ENCODE measurements around the gene PPP2R1A.
"Not testable (repeated sequence)": the region's sequence is repeated elsewhere in the genome, so short reads cannot be mapped to it uniquely, and the experiment has no call there.

Gene PPP2R1A

GRCh38 chr19:52200755-52201391, 11.0 kb downstream of the PPP2R1A start:
- not testable (repeated sequence) for DNase-seq (ENCODE audit: low spot score)

DNA sequence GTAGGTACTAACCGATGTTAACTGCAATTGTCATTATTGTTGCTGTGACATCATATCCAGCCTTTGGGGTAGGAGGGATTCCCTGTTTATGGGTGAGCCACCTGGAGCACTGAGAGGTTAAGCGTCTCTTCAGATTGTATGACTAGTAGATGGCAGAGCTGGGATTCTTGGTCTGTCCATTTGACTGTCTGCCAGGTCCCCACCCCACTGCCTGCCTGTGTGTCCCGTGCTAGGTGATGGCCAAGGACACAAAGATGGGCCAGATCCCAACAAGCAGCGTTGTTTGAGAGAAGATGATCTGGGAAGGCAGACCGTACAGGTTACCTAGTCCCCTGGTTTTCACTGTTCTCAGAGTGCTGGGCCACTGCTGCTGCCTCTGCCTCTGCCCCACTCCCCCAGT, 16.6 kb downstream of the PPP2R1A start:
- DNase-seq (ENCODE audit: low spot score): no peak

DNA sequence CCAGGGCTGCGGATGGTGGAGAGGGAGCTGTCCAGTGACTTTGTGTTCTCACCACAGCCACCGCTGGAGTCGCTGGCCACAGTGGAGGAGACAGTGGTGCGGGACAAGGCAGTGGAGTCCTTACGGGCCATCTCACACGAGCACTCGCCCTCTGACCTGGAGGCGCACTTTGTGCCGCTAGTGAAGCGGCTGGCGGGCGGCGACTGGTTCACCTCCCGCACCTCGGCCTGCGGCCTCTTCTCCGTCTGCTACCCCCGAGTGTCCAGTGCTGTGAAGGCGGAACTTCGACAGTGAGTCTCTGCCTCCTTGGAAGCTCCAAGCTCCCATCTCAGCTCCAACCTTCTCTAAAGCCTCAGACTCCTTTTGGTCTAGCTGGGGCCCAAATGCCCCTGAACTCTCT, 21.4 kb downstream of the PPP2R1A start:
- no peak for DNase-seq (ENCODE audit: low spot score)

DNA sequence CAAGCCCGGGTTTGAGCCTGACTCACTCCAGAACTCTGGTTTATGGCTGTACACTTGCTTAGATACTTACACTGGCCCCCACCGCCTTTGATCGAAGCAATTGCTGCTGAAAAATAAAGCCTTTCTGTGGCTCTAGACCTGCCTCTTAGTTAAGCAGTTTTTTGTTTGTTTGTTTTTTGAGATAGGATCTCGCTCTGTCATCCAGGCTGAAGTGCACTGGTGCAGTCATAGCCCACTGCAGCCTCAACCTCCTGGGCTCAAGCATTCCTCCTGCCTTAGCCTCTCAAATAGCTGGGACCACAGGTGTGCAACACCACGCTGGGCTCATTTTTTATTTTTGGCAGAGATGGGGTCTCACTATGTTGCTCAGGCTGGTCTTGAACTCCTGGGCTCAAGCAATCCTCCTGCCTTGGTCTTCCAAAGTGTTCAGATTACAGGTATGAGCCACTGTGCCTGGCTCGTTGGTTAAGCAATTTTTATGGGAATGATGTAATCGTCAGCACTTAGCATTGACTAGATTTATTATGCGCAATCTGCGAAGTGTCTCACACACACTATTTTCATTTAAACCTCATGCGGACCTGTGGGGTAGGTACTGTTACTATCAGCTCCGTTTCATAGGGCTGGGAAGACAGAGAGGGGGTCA, 22.2 kb downstream of the PPP2R1A start:
- DNase-seq (ENCODE audit: low spot score): no peak

- no peak for DNase-seq (ENCODE audit: low spot score)
Observed at GRCh38 chr19:52212572-52213255, 22.9 kb downstream of the PPP2R1A start.

GRCh38 chr19:52214241-52214640, 24.4 kb downstream of the PPP2R1A start:
- no peak for DNase-seq (ENCODE audit: low spot score)

GRCh38 chr19:52216401-52216800, 26.5 kb downstream of the PPP2R1A start:
- no peak for DNase-seq (ENCODE audit: low spot score)

DNA sequence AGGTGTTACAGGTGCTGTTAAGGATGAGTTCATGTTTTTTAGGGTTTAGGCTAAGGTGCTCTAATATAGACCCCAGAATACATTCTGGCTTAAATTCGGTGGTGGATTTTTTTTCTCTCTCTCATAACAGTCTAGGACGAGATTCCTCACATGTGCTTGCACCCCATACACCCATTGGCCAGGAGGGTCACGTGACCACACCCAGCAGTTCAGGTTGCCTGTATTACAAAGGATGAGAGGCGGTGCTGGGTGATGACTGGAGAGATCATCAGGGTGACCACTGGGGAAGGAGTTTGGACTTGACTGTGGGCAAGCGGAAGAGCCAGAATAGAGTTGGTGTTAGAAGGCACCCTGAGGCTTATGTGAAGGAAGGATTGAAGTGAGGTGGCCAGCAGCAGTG, 27.7 kb downstream of the PPP2R1A start:
- no peak for DNase-seq (ENCODE audit: low spot score)

DNA sequence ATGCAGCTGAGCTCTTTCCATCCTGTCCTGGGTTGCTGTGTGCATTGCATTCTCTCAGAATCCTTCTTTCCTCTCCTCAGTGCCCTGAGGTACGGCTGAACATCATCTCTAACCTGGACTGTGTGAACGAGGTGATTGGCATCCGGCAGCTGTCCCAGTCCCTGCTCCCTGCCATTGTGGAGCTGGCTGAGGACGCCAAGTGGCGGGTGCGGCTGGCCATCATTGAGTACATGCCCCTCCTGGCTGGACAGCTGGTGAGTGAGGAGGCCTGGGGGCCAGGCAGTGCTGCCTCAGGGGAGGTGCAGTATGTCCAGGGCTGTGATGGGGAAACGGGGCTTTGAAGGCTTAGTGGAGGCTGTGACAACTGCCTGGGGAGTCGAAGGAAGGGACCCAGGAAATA, 29.8 kb downstream of the PPP2R1A start:
- no peak for DNase-seq (ENCODE audit: low spot score)

DNA sequence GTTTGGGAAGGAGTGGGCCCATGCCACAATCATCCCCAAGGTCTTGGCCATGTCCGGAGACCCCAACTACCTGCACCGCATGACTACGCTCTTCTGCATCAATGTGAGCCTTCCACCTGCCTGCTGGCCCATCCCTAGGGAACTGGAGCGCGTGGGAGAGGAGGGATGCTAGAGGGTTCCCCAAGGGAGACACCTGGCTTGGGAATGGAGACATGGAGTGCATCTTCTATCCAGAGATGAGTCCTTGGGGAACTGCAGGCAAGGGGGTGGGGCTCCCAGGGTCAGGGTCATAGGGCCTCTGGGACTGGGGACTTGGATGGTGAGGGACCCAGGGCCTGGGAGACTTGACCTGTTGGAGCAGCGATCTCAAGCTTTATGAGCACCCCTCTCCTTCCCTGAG, 31.2 kb downstream of the PPP2R1A start:
- DNase-seq (ENCODE audit: low spot score): no peak

- no peak for DNase-seq (ENCODE audit: low spot score)
Observed at GRCh38 chr19:52221831-52222375, 32.1 kb downstream of the PPP2R1A start.

- DNase-seq (ENCODE audit: low spot score): no peak
Observed at GRCh38 chr19:52224211-52224610, 34.4 kb downstream of the PPP2R1A start.

DNA sequence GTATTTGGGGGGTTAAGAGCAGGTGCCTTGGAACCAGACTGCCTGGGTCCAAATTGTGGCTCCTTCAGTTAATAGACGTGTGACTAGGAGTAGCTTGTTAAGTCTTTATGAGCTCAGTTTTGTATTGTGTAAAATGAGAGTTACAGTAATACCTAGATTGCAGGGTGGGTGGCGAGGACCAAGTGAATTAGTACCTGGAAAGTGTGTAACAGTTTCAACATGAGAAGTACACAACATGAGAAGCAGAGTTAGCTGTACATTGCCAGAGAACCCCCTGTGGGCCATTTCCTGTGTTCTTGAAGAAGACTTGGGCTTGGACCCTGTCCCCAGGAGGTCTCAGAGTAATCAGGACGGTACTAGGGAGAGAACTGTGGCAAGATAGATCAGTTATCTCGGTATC, 36.8 kb downstream of the PPP2R1A start:
- DNase-seq (ENCODE audit: low spot score): no peak

- no peak for DNase-seq (ENCODE audit: low spot score)
Observed at GRCh38 chr19:52227196-52227940, 37.5 kb downstream of the PPP2R1A start.

DNA sequence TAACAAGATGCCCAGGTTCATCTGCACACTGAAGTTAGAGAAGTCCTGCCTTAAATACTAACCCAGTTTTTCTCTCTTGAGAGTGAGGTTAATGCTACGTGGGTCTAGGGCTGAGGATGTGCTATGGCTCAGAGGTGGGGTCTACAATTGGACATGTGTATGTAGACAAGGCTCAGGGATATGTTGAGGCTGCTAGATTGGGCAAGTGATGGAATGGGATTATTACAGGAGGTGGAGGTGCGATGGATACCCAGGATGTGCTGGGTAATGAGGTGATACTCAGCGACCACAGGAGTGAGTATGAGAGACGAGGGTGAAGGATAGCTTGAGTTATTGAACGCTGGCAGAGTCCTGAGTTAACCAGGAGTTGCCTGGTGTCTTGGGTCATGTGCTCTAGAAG, 38.1 kb downstream of the PPP2R1A start:
- DNase-seq (ENCODE audit: low spot score): no peak

DNA sequence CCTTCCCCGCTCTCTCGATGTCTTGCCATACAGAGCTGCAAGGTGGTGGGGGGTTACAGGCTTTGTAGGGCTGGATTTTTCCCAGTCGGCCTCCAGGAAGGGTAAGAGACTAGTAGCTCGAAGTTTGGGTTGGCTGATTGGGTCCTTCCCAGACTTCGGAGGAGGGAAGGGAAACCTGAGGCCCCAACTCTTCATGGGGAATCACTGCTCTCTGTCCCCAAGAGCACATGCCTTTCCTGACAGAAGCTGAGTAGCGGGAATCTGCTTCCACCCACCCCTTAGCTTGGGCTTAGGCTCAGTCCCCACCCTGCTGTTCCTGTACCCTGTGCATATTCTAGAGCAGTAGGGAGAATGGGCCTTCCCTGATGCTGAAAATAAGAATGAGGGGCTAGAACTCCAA, 39.7 kb downstream of the PPP2R1A start:
- no peak for DNase-seq (ENCODE audit: low spot score)

DNA sequence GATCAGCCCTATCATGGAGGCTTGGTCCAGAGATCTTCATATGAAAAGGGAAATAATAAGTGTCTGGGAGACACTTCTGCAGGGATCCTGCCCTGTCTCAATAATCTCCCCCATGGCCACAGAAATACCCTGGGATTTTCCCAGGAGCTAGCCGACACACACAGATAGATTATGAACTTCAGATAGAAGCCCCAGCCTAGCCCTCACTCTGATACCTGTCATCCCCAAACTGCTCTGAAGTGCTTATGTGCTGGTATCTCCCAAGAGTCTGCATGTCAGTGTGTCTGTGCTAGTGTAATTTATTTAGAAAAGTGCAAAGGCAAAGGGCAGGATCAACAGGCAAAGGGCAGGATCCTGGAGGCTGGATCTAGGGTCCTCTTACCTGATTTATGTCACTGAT, 40.8 kb downstream of the PPP2R1A start:
- no peak for DNase-seq (ENCODE audit: low spot score)

DNA sequence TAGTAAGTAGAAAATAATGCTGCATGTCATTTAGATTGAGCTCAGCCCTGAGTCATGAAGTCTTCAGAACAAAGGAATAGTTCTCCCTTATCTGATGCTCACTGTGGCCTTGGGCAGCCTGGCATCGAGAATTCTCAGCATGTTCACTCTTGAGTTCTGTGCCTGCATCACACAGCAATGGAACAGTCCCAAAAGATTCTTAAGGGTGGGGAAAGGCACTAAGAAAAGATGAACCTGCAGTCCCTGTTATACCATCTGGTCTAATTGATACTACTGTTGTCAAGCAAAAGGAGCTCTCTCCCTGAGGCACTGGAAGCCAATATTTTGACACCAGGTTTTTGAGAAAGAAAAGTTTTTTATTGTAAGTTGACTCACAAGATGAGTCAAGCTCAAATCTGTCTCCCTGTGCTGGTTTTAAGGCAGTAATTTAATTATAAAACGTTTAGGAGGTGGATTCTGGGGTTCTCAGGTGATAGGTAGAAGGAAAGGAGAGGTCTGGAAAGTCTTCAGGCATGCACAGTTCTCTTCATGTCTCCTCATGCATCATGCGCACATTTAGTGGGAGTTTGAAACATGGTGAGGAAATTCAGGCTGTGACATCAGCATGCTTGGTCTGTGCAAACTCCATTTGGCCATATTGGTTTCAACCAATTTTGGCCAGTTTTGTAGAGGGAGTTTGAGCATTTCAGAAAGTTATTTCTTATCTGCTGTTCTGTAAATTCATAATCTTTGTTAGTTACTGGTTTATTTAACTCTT, 41.5 kb downstream of the PPP2R1A start:
- no peak for DNase-seq (ENCODE audit: low spot score)

DNA sequence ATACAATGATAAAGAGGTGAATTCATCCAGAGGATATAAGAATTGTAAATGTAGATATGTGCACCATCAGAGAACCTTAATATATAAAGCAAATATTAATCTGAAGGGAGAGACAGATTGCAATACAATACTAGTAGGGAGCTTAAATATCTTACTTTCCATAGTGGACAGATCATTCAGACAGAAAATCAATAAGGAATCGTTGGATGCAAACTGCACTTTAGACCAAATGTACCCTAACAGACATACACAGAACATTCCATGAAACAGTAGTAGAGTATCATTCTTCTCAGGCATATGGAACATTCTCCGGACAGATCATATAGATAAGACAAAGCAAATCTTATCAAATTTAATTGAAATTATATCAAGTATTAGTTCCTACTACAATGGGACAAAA, 44.6 kb downstream of the PPP2R1A start:
- DNase-seq (ENCODE audit: low spot score): no peak

- DNase-seq (ENCODE audit: low spot score): no peak
Observed at GRCh38 chr19:52237197-52237596, 47.3 kb downstream of the PPP2R1A start.

DNA sequence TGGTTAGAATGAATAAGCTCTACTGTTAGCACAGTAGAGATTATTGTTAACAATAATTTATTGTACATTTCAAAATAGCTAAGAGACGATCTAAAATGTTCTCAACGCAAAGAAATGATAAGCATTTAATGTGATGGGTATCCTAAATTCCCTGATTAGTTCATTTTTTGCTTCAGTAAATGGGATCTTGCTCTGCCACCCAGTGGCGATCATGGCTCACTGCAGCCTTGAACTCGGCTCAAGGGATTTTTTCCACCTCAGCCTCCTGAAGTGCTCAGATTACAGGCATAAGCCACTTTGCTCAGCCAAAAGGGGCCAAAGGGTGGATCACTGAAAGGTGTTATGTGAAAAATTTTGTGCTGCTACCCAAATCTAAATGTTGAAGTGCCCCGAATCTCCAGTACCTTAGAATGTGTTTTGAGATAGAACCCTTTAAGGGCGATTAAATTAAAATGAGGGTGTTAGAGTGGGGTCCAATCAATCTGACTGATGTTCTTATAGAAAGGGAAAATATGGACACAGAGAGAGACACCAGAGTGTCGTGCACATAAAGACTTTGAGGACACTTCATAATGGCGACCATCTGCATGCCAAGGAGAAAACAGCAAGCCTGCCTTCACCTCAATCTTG, 48.0 kb downstream of the PPP2R1A start:
- peak; percentile 21 for DNase-seq (ENCODE audit: low spot score)

All from germinal center (tissue), 1 donor.